OCI-LY1 (cell line): ENCODE results near the gene FYCO1.

Source experiments
- H2AFZ ChIP-seq: fragments of 200-600 bp; sonication (generic), shearing (Covaris generic); 2 replicates; pipeline ENCODE4 v1.6.0; 2014; ENCODE audit warnings: antibody characterized with exemption, mild to moderate bottlenecking, low read length
- H3F3A ChIP-seq: fragments of 200-600 bp; sonication (generic), shearing (Covaris generic); 2 replicates; pipeline ENCODE4 v1.6.0; 2014; ENCODE audit warnings: mild to moderate bottlenecking, antibody characterized with exemption, low read length, moderate library complexity; ENCODE audit not compliant: insufficient read depth
- H3K27ac ChIP-seq: fragments of 200-600 bp; sonication (generic); 2 replicates; pipeline ENCODE4 v1.5.1; 2014; ENCODE audit warnings: low read length, mixed run types, mild to moderate bottlenecking, low read depth; ENCODE audit not compliant: poor library complexity, severe bottlenecking
- H3K27me3 ChIP-seq: fragments of 200-600 bp; sonication (generic); 2 replicates; pipeline ENCODE4 v1.6.0; 2014; ENCODE audit warnings: antibody characterized with exemption, mild to moderate bottlenecking, low read length, moderate library complexity; ENCODE audit not compliant: insufficient read depth
- H3K36me3 ChIP-seq: fragments of 200-600 bp; sonication (generic); 2 replicates; pipeline ENCODE4 v1.6.1; 2014; ENCODE audit warnings: mild to moderate bottlenecking, antibody characterized with exemption, low read length, moderate library complexity, mixed read lengths; ENCODE audit not compliant: insufficient read depth
- H3K4me1 ChIP-seq: fragments of 200-600 bp; sonication (generic); 2 replicates; pipeline ENCODE4 v1.5.1; 2014; ENCODE audit warnings: mild to moderate bottlenecking, low read length, moderate library complexity; ENCODE audit not compliant: insufficient read depth, severe bottlenecking
- H3K4me2 ChIP-seq: fragments of 200-600 bp; sonication (generic), shearing (Covaris generic); 2 replicates; pipeline ENCODE4 v1.6.1; 2014; ENCODE audit warnings: low read length
- H3K4me3 ChIP-seq: fragments of 200-600 bp; sonication (generic); 2 replicates; pipeline ENCODE4 v1.5.1; 2014; ENCODE audit warnings: low read length, low read depth, mild to moderate bottlenecking, mixed read lengths; ENCODE audit not compliant: poor library complexity, severe bottlenecking
- H3K79me2 ChIP-seq: fragments of 200-600 bp; shearing (Covaris generic); 2 replicates; pipeline ENCODE4 v1.6.1; 2016; ENCODE audit warnings: mixed run types, low read length, mixed read lengths; ENCODE audit not compliant: insufficient read depth
- H3K9ac ChIP-seq: fragments of 200-600 bp; sonication (generic), shearing (Covaris generic); 2 replicates; pipeline ENCODE4 v1.6.1; 2014; ENCODE audit warnings: mild to moderate bottlenecking, low read length, mixed read lengths
- H3K9me2 ChIP-seq: fragments of 200-600 bp; sonication (generic), shearing (Covaris generic); 2 replicates; pipeline ENCODE4 v1.6.1; 2014; ENCODE audit warnings: low read depth, mild to moderate bottlenecking, low read length, mixed read lengths
- H3K9me3 ChIP-seq: fragments of 200-600 bp; shearing (Covaris generic); 2 replicates; pipeline ENCODE4 v1.6.1; 2014; ENCODE audit warnings: low read length, mixed read lengths
- H4K20me1 ChIP-seq: fragments of 200-600 bp; sonication (generic), shearing (Covaris generic); 2 replicates; pipeline ENCODE4 v1.6.0; 2016; ENCODE audit warnings: mild to moderate bottlenecking, low read length; ENCODE audit not compliant: insufficient read depth
- EZH2 ChIP-seq: fragments of 200-600 bp; sonication (generic), shearing (Covaris generic); IDR thresholded peaks from 2 replicates; pipeline ENCODE4 v1.8.0; 2017; ENCODE audit warnings: borderline replicate concordance, mixed run types, mild to moderate bottlenecking, antibody characterized with exemption, low read length, moderate library complexity, mixed read lengths
- TF ChIP-seq, protein P1 (sequence below): fragments of 200-600 bp; sonication (generic), shearing (Covaris generic); IDR thresholded peaks from 2 replicates; pipeline ENCODE4 v1.5.1; 2017; ENCODE audit warnings: mild to moderate bottlenecking, antibody characterized with exemption, low read length, moderate library complexity, mixed read lengths

Gene FYCO1

DNA sequence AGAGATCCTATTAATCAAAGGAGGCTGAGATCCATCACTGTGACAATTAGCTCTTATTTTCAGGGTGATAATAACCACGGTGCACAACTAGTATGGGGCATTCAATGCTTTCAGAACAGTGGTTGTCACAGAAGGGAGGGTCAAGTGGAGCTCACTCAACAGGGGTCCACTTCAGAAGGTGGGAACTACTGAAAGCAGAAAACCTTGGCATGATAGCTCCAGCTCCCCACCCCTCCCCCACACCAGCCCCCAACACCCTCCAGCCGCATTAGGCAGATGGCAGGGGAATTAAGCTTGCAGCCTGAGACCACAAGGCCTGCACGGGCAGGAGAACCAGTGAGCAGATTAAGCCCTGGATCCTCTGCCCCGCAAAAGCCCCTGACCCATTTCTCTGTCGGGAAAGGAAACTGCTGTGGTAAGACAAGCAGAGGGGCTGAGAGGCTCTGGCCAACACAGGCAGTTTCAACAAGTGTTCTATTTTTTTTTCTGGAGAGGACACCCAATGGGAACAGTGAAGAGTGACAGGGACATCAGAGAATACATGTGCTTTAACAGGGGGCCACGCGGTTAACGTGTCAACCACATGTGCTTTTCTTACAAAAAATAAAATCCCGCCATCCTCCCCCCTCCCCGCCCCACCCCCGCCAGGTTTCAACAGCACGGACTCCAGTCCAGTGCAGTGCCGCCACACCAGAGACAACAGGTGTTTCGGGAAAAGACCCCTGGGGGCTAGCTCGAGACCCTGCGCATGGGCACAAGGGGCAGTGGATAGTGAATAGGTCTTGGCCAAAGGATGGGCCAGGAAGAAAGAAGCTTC lies 997 bp downstream of the FYCO1 start:
- Histone ChIP-seq H3K27ac (peak overlapping the region; percentile 66), H4K20me1 (no peaks in the 10 kb centered on the region), H3K79me2 (peaks cover 4% of the 10 kb centered on the region; the same call in 1 of the 2 replicates), H2AFZ (no peak overlapping the region), H3K4me2 (peak overlapping the region; percentile 88), H3K4me1 (peaks cover 36% of the 10 kb centered on the region), H3F3A (no peaks in the 10 kb centered on the region), H3K9ac (peak overlapping the region; percentile 89), H3K4me3 (peak overlapping the region; percentile 80), H3K36me3 (no peaks in the 10 kb centered on the region), H3K27me3 (no peaks in the 10 kb centered on the region), H3K9me3 (no peaks in the 10 kb centered on the region), H3K9me2 (no peaks in the 10 kb centered on the region)
- no peak for TF ChIP-seq EZH2
- TF ChIP-seq, protein P1, sequence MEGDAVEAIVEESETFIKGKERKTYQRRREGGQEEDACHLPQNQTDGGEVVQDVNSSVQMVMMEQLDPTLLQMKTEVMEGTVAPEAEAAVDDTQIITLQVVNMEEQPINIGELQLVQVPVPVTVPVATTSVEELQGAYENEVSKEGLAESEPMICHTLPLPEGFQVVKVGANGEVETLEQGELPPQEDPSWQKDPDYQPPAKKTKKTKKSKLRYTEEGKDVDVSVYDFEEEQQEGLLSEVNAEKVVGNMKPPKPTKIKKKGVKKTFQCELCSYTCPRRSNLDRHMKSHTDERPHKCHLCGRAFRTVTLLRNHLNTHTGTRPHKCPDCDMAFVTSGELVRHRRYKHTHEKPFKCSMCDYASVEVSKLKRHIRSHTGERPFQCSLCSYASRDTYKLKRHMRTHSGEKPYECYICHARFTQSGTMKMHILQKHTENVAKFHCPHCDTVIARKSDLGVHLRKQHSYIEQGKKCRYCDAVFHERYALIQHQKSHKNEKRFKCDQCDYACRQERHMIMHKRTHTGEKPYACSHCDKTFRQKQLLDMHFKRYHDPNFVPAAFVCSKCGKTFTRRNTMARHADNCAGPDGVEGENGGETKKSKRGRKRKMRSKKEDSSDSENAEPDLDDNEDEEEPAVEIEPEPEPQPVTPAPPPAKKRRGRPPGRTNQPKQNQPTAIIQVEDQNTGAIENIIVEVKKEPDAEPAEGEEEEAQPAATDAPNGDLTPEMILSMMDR, result no peak

DNA sequence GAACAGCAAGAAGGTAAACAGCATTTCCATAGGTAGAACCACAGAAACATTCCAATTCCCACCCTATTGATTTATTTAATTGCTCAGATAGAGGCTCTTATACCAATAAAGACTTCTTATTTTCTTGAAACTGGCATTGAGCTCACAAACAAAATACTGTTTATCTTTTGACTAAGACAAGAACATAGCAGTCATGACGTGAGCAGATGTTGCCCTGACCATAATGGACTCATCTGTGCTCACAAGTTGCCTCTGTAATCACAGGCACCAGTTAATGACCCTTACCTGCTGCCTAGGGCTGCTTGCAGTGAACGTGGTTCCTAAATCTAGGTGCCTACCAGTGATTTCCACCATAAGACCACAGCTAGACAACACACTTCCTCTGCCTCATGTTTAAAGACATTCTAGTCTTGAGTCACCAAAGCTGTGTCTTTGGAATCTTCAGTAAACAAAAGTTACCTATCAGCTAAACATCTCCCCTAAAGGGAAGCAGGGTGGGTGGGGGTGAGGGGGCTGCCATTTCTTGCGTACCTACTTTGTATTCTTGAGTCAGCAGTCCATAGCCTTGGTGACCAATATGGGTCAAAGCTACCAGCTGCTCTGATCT lies 2.1 kb downstream of the FYCO1 start:
- H4K20me1 ChIP-seq, result no peaks in the 10 kb centered on the region
- peaks cover 4% of the 10 kb centered on the region for H3K79me2 ChIP-seq
- H3K4me2 ChIP-seq, result peak overlapping the region; percentile 88; the same call in 1 of the 2 replicates
- H3K9ac ChIP-seq, result no peak overlapping the region
- no peaks in the 10 kb centered on the region for H3K36me3 ChIP-seq
- no peak overlapping the region for H3K4me3 ChIP-seq
- H3K4me1 ChIP-seq, result peaks cover 36% of the 10 kb centered on the region
- H2AFZ ChIP-seq, result no peak overlapping the region
- H3K27me3 ChIP-seq, result no peaks in the 10 kb centered on the region
- H3F3A ChIP-seq, result no peaks in the 10 kb centered on the region
- TF ChIP-seq, protein P1, result no peak
- no peak for TF ChIP-seq EZH2
- no peaks in the 10 kb centered on the region for H3K9me2 ChIP-seq
- H3K9me3 ChIP-seq, result no peaks in the 10 kb centered on the region
- H3K27ac ChIP-seq, result peak overlapping the region; percentile 20

DNA sequence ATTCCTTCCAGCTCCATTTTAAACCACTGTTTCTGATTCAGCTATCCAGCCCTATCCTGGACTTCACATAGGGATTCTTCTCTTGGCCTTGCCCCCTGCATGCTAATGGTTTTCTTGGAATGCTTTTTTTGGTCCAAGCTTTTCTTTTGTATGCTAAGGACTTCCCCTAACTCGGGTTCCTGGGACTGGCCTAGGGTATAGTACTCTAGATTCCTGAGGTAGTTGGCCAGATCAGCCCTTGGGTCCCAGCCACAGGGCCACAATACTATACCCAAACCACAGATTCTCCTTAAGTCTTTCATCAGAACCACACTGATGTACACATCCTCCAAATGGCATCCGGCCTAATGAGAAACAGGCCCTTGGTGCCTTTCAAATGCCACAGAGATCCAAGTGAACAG lies 2.8 kb downstream of the FYCO1 start:
- no peaks in the 10 kb centered on the region for H3K9me2 ChIP-seq
- H3K4me2 ChIP-seq, result 0 out of 2 replicates have a peak overlapping the region, but pooled peaks have one; percentile 9
- no peaks in the 10 kb centered on the region for H4K20me1 ChIP-seq
- no peak for TF ChIP-seq EZH2
- TF ChIP-seq, protein P1, result no peak
- H3K9ac ChIP-seq, result no peak overlapping the region
- peak overlapping the region; percentile 20 for H3K27ac ChIP-seq
- H3K36me3 ChIP-seq, result no peaks in the 10 kb centered on the region
- H2AFZ ChIP-seq, result no peak overlapping the region
- H3K4me3 ChIP-seq, result no peak overlapping the region
- no peaks in the 10 kb centered on the region for H3F3A ChIP-seq
- peaks cover 8% of the 10 kb centered on the region for H3K79me2 ChIP-seq
- no peaks in the 10 kb centered on the region for H3K27me3 ChIP-seq
- H3K9me3 ChIP-seq, result no peaks in the 10 kb centered on the region
- peaks cover 36% of the 10 kb centered on the region for H3K4me1 ChIP-seq
